Adrenal gland (tissue), 5 donors: Measurements from ENCODE around the gene ASMTL.

Experiments
- POLR2A ChIP-seq, 2 donors: fragments of 450-650 bp; IDR thresholded peaks; one replicate each; pipeline ENCODE4 v1.6.1; 2017; ENCODE audit warnings: antibody characterized with exemption in 2 of 2, mild to moderate bottlenecking in 2 of 2, moderate library complexity in 1 of 2
- TF ChIP-seq, protein P1 (sequence below), 6 experiments: fragments of 450-650 bp in 4 of 6; fragments of 200-600 bp in 2 of 6; sonication (generic) in 1 of 6; IDR thresholded peaks; 1 replicate in 5 of 6; 2 replicates in 1 of 6; pipeline versions ENCODE4 v1.5.1 to v1.8.0; 2016 to 2021; ENCODE audit warnings: antibody characterized with exemption in 6 of 6, mild to moderate bottlenecking in 2 of 6, moderate library complexity in 1 of 6
- donor health status: DM: no; HTN: no; CAD: no.

DNA sequence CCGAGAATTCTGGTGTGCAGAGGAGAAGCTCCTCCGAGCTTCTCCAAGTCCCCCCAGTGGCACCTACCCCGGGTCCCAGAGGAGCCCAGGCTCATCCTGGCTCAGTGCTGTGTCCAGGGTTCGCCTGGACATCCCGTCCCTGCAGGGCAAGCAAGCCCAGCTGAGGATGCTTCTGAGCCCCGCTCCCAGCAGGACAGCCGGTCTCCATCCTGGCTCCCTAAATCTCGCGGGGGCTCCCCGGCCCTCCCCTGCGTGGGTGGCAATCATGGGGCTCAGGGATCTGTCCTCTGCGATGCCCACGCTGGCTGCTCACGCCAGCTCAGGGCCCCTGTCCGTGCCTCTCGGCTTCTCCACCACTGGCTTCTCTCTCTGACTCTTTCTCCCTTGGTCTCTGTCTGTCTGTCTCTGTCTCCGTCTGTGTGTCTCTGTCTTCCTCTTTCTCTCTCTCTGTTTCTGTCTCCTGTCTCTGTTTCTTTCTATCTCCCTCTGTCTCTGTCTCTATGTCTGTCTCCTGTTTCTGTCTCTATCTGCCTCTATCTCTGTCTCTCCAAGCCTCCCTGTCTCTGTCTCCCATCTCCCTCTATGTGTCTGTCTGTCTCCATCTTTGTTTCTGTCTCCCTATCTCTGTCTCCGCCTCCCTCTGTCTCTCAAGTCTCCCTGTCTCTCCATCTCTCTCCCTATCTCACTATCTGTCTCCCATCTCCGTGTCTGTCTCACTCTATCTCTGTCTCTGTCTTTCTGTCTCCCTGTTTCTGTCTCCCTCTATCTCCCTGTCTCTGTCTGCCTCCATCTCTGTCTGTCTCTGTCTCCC, 33.0 kb downstream of the ASMTL start:
- TF ChIP-seq POLR2A (IDR thresholded peaks at IDR 0.05): no peak
- TF ChIP-seq, protein P1, sequence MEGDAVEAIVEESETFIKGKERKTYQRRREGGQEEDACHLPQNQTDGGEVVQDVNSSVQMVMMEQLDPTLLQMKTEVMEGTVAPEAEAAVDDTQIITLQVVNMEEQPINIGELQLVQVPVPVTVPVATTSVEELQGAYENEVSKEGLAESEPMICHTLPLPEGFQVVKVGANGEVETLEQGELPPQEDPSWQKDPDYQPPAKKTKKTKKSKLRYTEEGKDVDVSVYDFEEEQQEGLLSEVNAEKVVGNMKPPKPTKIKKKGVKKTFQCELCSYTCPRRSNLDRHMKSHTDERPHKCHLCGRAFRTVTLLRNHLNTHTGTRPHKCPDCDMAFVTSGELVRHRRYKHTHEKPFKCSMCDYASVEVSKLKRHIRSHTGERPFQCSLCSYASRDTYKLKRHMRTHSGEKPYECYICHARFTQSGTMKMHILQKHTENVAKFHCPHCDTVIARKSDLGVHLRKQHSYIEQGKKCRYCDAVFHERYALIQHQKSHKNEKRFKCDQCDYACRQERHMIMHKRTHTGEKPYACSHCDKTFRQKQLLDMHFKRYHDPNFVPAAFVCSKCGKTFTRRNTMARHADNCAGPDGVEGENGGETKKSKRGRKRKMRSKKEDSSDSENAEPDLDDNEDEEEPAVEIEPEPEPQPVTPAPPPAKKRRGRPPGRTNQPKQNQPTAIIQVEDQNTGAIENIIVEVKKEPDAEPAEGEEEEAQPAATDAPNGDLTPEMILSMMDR (IDR thresholded peaks at IDR 0.05): no peak
